K562 (cell line): ENCODE data around the gene NT5DC4. TPM values are rescaled to one million over a fixed set of nuclear protein-coding genes. Genes with fewer than 3 reads are reported as not detected.

ENCODE experiments used
- ATF1 ChIP-seq, 2 experiments: fragments of 450-650 bp in 1 of 2; IDR thresholded peaks; 2 replicates each; pipeline ENCODE4 v1.6.1; 2016; ENCODE audit warnings: missing compliant biosample characterization in 1 of 2, missing genetic modification characterization in 1 of 2
- CREB1 ChIP-seq, 2 experiments: sonication (generic) in 1 of 2; formaldehyde crosslinking in 1 of 2; IDR thresholded peaks; 2 replicates each; pipeline versions ENCODE4 v1.6.1 to v1.8.0; 2012 to 2022; ENCODE audit warnings: inconsistent platforms in 1 of 2, mild to moderate bottlenecking in 1 of 2, missing genetic modification reagents in 1 of 2, moderate library complexity in 1 of 2
- ESRRA ChIP-seq: fragments of 450-650 bp; IDR thresholded peaks from 2 replicates; pipeline ENCODE4 v1.6.1; 2014; ENCODE audit warnings: low read depth, mild to moderate bottlenecking, moderate library complexity, borderline replicate concordance
- FOXP1 ChIP-seq: sonication (generic); formaldehyde crosslinking; IDR thresholded peaks from 2 replicates; pipeline ENCODE4 v1.8.0; 2022; ENCODE audit warnings: mild to moderate bottlenecking, missing genetic modification reagents
- HOXB6 ChIP-seq: fragments of 250-450 bp; sonication (Bioruptor Pico); IDR thresholded peaks from 2 replicates; pipeline ENCODE4 v1.5.1; 2022; ENCODE audit warnings: mild to moderate bottlenecking, borderline replicate concordance
- MEF2A ChIP-seq: IDR thresholded peaks from 2 replicates; pipeline ENCODE4 v1.6.1; 2011; ENCODE audit warnings: low read depth, mild to moderate bottlenecking, low read length, moderate library complexity; ENCODE audit not compliant: control insufficient read depth
- OTX1 ChIP-seq: fragments of 450-650 bp; formaldehyde crosslinking; IDR thresholded peaks from 2 replicates; pipeline ENCODE4 v1.4.0; 2022; ENCODE audit warnings: mild to moderate bottlenecking
- SRF ChIP-seq, 2 experiments: fragments of 250-450, 450-650 bp in 1 of 2; sonication (Bioruptor Pico) in 1 of 2; sonication (generic) in 1 of 2; formaldehyde crosslinking; IDR thresholded peaks; 2 replicates each; pipeline versions ENCODE4 v1.5.0 to v1.5.1; 2020 to 2022; ENCODE audit warnings: mild to moderate bottlenecking in 1 of 2, missing genetic modification reagents in 1 of 2
- ZNF431 ChIP-seq: sonication (generic); formaldehyde crosslinking; IDR thresholded peaks from 2 replicates; pipeline ENCODE4 v1.8.0; 2022; ENCODE audit warnings: mild to moderate bottlenecking, missing genetic modification reagents
- polyA plus RNA-seq, 8 experiments: library from polyadenylated mRNA; depleted of rRNA in 4 of 8; stranded (reverse) in 5 of 8; unstranded in 3 of 8; fragments of >200 nt; fragmentation: Nextera tagmentation in 2 of 8; fragmentation: Illumina TruSeq in 1 of 8; extraction: Ambion mirVana in 2 of 8; extraction: Trizol in 1 of 8; gene quantifications; 2 replicates each; pipeline versions ENCODE4 v1.2.1 to v1.2.3, GENCODE V29; 2011 to 2014; ENCODE audit warnings: inconsistent platforms in 1 of 8, missing spikeins in 1 of 8
- total RNA-seq, 7 experiments: library from RNA; depleted of rRNA in 6 of 7; stranded (reverse); fragments of >200 nt in 6 of 7; fragmentation: Illumina TruSeq in 2 of 7; extraction: Trizol in 2 of 7; gene quantifications; 2 replicates each; pipeline versions ENCODE4 v1.2.1 to v1.2.3, GENCODE V29; 2011 to 2021; ENCODE audit warnings: low replicate concordance in 1 of 7
- TF ChIP-seq, protein P1 (sequence below): sonication (generic); formaldehyde crosslinking; IDR thresholded peaks from 2 replicates; pipeline ENCODE4 v1.8.0; 2023; ENCODE audit warnings: mild to moderate bottlenecking, missing genetic modification reagents
- TF ChIP-seq, protein P2 (sequence below): fragments of 450-650 bp; IDR thresholded peaks from 2 replicates; pipeline ENCODE4 v1.6.1; 2016; ENCODE audit warnings: mild to moderate bottlenecking, moderate library complexity

The NT5DC4 gene
- total and polyA plus RNA-seq, 9 of the 15 experiments (the other 6 are each of a cell fraction or from before 2014, with no cell fraction given), result 0.44 to 6.9 (median 2.5) TPM

DNA sequence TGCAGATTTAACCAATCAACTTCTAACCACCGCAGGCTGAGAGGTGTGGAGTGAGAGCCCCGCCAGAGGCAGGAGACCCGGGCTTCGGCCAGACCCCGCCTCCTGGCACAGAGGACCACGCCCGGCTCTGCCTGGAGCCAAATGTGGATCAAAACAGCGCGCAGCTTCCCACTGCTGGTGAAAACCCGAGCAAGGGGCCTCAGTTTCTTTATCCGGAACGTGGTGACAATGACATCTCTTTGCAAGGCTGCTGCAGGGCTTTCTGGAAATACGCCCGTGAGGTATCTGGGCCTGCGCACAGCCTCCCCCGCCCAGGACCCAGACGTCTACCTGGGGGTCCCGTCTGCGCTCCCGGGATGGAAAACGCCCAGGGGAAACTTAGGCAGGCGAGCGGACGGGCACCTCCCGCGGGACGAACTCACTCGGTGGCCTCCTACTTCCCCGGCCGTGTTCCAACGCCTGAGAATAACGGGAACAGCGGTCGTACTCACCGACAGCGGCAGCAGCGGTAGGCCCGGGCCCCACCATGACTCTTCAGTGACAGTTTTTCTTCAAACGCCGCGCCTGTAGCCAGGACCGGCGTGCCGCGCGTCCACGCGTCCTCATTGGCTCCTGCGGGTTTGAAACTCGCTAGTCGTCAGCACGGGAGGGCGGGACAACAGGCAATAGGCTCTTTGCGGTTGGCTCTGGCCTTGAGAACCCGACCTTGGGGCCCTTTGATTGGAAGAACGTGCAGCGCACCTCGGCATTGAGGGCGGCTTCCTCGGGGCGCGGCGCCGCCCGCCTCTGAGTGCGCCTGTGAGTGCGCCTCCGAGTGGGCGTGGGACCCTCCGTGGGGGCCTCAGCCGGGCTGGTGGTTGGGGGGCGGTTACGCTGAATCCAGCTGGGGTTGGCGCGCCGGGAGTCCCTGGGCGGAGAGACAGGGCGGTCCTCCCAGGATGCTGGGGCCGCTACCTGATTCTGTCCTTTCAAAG is 43.5 kb downstream of the NT5DC4 start, which contains the start of gene CKAP2L (continued):
- peak; percentile 92 for TF ChIP-seq CREB1 (IDR thresholded peaks at IDR 0.05)
- peak; percentile 92 for TF ChIP-seq CREB1 (CRISPR knock-in tag; IDR thresholded peaks at IDR 0.05)
- peak; percentile 54; the same call in 1 of the 2 replicates for TF ChIP-seq ATF1 (CRISPR knock-in tag; IDR thresholded peaks at IDR 0.05)
- TF ChIP-seq ATF1 (tag; IDR thresholded peaks at IDR 0.05), result peak; percentile 97
- TF ChIP-seq HOXB6 (CRISPR knock-in tag), result no peak
- TF ChIP-seq ESRRA, result peak; percentile 91; the same call in 1 of the 2 replicates
- TF ChIP-seq OTX1, result no peak
- no peak; the same call in 1 of the 2 replicates for TF ChIP-seq FOXP1
- TF ChIP-seq, protein P1, sequence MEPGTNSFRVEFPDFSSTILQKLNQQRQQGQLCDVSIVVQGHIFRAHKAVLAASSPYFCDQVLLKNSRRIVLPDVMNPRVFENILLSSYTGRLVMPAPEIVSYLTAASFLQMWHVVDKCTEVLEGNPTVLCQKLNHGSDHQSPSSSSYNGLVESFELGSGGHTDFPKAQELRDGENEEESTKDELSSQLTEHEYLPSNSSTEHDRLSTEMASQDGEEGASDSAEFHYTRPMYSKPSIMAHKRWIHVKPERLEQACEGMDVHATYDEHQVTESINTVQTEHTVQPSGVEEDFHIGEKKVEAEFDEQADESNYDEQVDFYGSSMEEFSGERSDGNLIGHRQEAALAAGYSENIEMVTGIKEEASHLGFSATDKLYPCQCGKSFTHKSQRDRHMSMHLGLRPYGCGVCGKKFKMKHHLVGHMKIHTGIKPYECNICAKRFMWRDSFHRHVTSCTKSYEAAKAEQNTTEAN (CRISPR knock-in tag), result no peak; the same call in 1 of the 2 replicates
- TF ChIP-seq ZNF431 (CRISPR knock-in tag), result no peak; the same call in 1 of the 2 replicates
- 0 out of 4 replicates have a peak, but pooled peaks of 1 of the 2 experiments have one; percentile 11 for TF ChIP-seq SRF (CRISPR knock-in tag; IDR thresholded peaks at IDR 0.05)
- TF ChIP-seq, protein P2, sequence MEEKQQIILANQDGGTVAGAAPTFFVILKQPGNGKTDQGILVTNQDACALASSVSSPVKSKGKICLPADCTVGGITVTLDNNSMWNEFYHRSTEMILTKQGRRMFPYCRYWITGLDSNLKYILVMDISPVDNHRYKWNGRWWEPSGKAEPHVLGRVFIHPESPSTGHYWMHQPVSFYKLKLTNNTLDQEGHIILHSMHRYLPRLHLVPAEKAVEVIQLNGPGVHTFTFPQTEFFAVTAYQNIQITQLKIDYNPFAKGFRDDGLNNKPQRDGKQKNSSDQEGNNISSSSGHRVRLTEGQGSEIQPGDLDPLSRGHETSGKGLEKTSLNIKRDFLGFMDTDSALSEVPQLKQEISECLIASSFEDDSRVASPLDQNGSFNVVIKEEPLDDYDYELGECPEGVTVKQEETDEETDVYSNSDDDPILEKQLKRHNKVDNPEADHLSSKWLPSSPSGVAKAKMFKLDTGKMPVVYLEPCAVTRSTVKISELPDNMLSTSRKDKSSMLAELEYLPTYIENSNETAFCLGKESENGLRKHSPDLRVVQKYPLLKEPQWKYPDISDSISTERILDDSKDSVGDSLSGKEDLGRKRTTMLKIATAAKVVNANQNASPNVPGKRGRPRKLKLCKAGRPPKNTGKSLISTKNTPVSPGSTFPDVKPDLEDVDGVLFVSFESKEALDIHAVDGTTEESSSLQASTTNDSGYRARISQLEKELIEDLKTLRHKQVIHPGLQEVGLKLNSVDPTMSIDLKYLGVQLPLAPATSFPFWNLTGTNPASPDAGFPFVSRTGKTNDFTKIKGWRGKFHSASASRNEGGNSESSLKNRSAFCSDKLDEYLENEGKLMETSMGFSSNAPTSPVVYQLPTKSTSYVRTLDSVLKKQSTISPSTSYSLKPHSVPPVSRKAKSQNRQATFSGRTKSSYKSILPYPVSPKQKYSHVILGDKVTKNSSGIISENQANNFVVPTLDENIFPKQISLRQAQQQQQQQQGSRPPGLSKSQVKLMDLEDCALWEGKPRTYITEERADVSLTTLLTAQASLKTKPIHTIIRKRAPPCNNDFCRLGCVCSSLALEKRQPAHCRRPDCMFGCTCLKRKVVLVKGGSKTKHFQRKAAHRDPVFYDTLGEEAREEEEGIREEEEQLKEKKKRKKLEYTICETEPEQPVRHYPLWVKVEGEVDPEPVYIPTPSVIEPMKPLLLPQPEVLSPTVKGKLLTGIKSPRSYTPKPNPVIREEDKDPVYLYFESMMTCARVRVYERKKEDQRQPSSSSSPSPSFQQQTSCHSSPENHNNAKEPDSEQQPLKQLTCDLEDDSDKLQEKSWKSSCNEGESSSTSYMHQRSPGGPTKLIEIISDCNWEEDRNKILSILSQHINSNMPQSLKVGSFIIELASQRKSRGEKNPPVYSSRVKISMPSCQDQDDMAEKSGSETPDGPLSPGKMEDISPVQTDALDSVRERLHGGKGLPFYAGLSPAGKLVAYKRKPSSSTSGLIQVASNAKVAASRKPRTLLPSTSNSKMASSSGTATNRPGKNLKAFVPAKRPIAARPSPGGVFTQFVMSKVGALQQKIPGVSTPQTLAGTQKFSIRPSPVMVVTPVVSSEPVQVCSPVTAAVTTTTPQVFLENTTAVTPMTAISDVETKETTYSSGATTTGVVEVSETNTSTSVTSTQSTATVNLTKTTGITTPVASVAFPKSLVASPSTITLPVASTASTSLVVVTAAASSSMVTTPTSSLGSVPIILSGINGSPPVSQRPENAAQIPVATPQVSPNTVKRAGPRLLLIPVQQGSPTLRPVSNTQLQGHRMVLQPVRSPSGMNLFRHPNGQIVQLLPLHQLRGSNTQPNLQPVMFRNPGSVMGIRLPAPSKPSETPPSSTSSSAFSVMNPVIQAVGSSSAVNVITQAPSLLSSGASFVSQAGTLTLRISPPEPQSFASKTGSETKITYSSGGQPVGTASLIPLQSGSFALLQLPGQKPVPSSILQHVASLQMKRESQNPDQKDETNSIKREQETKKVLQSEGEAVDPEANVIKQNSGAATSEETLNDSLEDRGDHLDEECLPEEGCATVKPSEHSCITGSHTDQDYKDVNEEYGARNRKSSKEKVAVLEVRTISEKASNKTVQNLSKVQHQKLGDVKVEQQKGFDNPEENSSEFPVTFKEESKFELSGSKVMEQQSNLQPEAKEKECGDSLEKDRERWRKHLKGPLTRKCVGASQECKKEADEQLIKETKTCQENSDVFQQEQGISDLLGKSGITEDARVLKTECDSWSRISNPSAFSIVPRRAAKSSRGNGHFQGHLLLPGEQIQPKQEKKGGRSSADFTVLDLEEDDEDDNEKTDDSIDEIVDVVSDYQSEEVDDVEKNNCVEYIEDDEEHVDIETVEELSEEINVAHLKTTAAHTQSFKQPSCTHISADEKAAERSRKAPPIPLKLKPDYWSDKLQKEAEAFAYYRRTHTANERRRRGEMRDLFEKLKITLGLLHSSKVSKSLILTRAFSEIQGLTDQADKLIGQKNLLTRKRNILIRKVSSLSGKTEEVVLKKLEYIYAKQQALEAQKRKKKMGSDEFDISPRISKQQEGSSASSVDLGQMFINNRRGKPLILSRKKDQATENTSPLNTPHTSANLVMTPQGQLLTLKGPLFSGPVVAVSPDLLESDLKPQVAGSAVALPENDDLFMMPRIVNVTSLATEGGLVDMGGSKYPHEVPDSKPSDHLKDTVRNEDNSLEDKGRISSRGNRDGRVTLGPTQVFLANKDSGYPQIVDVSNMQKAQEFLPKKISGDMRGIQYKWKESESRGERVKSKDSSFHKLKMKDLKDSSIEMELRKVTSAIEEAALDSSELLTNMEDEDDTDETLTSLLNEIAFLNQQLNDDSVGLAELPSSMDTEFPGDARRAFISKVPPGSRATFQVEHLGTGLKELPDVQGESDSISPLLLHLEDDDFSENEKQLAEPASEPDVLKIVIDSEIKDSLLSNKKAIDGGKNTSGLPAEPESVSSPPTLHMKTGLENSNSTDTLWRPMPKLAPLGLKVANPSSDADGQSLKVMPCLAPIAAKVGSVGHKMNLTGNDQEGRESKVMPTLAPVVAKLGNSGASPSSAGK, result peak; percentile 54; the same call in 1 of the 2 replicates
- no peak for TF ChIP-seq MEF2A
